ENCODE data around the gene BCAP29.

Gene BCAP29

GRCh38 chr7:107563081-107563774 lies 16.8 kb upstream of the BCAP29 start:
- H3K36me3 ChIP-seq (ENCODE audit: control insufficient read depth, insufficient read depth, low read length), result no peaks in the 10 kb centered on the region
- H3K4me3 ChIP-seq (replicated peaks; ENCODE audit: low read depth, low read length), result peak overlapping the region; percentile 99
- no peak for TF ChIP-seq CTCF (IDR thresholded peaks at IDR 0.05; ENCODE audit: insufficient read depth, low read length, poor library complexity, severe bottlenecking)
- DNase-seq (ENCODE audit: extremely low read depth, insufficient read length), result no peak
- no peaks in the 10 kb centered on the region for H3K27me3 ChIP-seq (replicated peaks; ENCODE audit: control insufficient read depth, insufficient read depth, low read length)

DNA sequence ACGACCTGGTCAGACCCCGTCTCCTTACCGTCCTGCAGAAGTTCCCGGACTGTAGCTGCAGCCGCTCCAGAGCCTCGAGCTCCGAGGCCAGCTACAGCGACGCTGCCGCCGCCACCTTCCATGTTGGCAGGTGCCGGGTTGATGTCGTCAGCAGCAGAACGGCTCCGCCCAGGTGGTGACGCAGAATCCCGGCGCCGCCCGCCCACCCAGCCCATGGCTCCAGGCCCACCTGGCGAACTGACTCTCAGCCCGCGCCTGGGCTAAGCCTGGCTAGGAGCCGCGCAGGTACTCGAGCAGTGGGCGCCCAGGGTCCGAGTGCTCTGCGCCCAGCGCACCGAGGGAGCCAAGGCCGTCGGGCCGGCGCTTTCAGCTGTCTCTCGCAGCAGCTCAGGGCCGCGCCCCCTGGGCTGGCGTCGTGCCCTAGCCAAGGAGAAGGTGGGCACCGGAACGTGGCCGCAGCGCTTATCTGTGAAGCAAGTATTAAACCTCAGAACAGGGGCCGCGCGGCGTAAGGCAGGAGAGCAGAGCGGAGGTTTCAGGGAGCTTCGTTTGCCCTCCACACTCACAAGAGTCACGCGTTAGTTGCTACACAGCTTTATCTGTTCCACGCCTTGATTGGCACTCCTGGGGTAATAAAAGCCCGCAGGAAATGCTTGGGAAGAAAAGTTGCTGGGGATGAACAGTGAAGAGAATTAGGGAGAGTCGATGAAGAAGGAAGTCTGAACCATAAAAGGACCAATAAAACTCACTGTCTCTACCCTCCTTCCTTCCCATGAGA lies 16.1 kb upstream of the BCAP29 start, which contains the start of the genes COG5 and DUS4L:
Gene COG5 (minus strand): TSS at position 146 of the 778 bp plus-strand sequence. CDS start 24 bp downstream, at position 122.
Gene DUS4L (plus strand): TSS at position 197 of the 778 bp plus-strand sequence. CDS start 3,100 bp downstream, outside the sequence.
- Histone ChIP-seq H3K4me3 (replicated peaks; ENCODE audit: low read depth, low read length) (peak within 1 kb of the TSS; percentile 99), H3K27me3 (replicated peaks; ENCODE audit: control insufficient read depth, insufficient read depth, low read length) (no peaks in the 10 kb centered on the region), H3K36me3 (ENCODE audit: control insufficient read depth, insufficient read depth, low read length) (no peaks in the 10 kb centered on the region)
- peak; percentile 89 for DNase-seq (ENCODE audit: extremely low read depth, insufficient read length)
- TF ChIP-seq CTCF (IDR thresholded peaks at IDR 0.05; ENCODE audit: insufficient read depth, low read length, poor library complexity, severe bottlenecking), result no peak

- no peaks in the 10 kb centered on the region for H3K27me3 ChIP-seq (replicated peaks; ENCODE audit: control insufficient read depth, insufficient read depth, low read length)
- no peaks in the 10 kb centered on the region for H3K36me3 ChIP-seq (ENCODE audit: control insufficient read depth, insufficient read depth, low read length)
- H3K4me3 ChIP-seq (replicated peaks; ENCODE audit: low read depth, low read length), result peak overlapping the region; percentile 99
- TF ChIP-seq CTCF (IDR thresholded peaks at IDR 0.05; ENCODE audit: insufficient read depth, low read length, poor library complexity, severe bottlenecking), result no peak
- DNase-seq (ENCODE audit: extremely low read depth, insufficient read length), result no peak
Measured at GRCh38 chr7:107564553-107565298, 15.3 kb upstream of the BCAP29 start.

GRCh38 chr7:107570298-107570697 lies 9.7 kb upstream of the BCAP29 start:
- Histone ChIP-seq H3K4me3 (replicated peaks; ENCODE audit: low read depth, low read length) (no peak overlapping the region), H3K36me3 (ENCODE audit: control insufficient read depth, insufficient read depth, low read length) (no peaks in the 10 kb centered on the region), H3K27me3 (replicated peaks; ENCODE audit: control insufficient read depth, insufficient read depth, low read length) (no peaks in the 10 kb centered on the region)
- no peak for TF ChIP-seq CTCF (IDR thresholded peaks at IDR 0.05; ENCODE audit: insufficient read depth, low read length, poor library complexity, severe bottlenecking)
- no peak for DNase-seq (ENCODE audit: extremely low read depth, insufficient read length)

DNA sequence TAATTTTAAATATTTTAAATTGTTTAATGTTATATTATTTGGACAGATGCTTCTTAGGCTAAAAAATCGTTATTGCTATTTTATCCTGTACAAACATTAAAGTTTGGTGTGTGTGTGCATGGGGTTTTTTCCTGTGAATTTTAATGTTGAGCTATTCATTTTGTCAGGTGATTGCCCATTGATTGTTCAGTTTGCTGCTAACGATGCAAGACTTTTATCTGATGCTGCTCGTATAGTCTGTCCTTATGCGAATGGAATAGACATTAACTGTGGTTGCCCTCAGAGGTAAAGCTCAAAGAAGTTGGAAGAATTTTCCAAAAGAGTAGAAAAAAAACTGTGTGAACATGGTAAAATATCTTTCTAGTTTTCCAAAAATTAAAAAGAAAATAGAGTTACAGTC lies 6.5 kb upstream of the BCAP29 start:
- H3K36me3 ChIP-seq (ENCODE audit: control insufficient read depth, insufficient read depth, low read length), result no peaks in the 10 kb centered on the region
- H3K4me3 ChIP-seq (replicated peaks; ENCODE audit: low read depth, low read length), result no peak overlapping the region
- no peak for TF ChIP-seq CTCF (IDR thresholded peaks at IDR 0.05; ENCODE audit: insufficient read depth, low read length, poor library complexity, severe bottlenecking)
- H3K27me3 ChIP-seq (replicated peaks; ENCODE audit: control insufficient read depth, insufficient read depth, low read length), result no peaks in the 10 kb centered on the region
- DNase-seq (ENCODE audit: extremely low read depth, insufficient read length), result no peak

Measured in GM06990 (cell line).